ENCODE data around the gene TMEM247. TPM values are rescaled to one million over a fixed set of nuclear protein-coding genes. Genes with fewer than 3 reads are reported as not detected.

Gene TMEM247
- total RNA-seq, 1 donor: not detected

- no peak overlapping the region for H3K4me3 ChIP-seq (ENCODE audit: low read depth, low read length)
- TF ChIP-seq CTCF (IDR thresholded peaks at IDR 0.05; ENCODE audit: insufficient read depth, low read depth, low read length): no peak
- DNase-seq (ENCODE audit: low read depth): no peak
Measured at GRCh38 chr2:46508312-46508711, 28.9 kb downstream of the TMEM247 start.

- H3K4me3 ChIP-seq (ENCODE audit: low read depth, low read length): no peak overlapping the region
- no peak for DNase-seq (ENCODE audit: low read depth)
- no peak for TF ChIP-seq CTCF (IDR thresholded peaks at IDR 0.05; ENCODE audit: insufficient read depth, low read depth, low read length)
Measured at GRCh38 chr2:46508759-46509158, 29.4 kb downstream of the TMEM247 start.

- no peak for TF ChIP-seq CTCF (IDR thresholded peaks at IDR 0.05; ENCODE audit: insufficient read depth, low read depth, low read length)
- H3K4me3 ChIP-seq (ENCODE audit: low read depth, low read length): no peak overlapping the region
- no peak for DNase-seq (ENCODE audit: low read depth)
Measured at GRCh38 chr2:46509804-46510203, 30.4 kb downstream of the TMEM247 start.

- TF ChIP-seq CTCF (IDR thresholded peaks at IDR 0.05; ENCODE audit: insufficient read depth, low read depth, low read length): no peak
- no peak for DNase-seq (ENCODE audit: low read depth)
- no peak overlapping the region for H3K4me3 ChIP-seq (ENCODE audit: low read depth, low read length)
Measured at GRCh38 chr2:46510598-46511177, 31.3 kb downstream of the TMEM247 start.

- no peak overlapping the region for H3K4me3 ChIP-seq (ENCODE audit: low read depth, low read length)
- no peak for DNase-seq (ENCODE audit: low read depth)
- TF ChIP-seq CTCF (IDR thresholded peaks at IDR 0.05; ENCODE audit: insufficient read depth, low read depth, low read length): no peak
Measured at GRCh38 chr2:46512185-46512584, 32.8 kb downstream of the TMEM247 start.

- H3K4me3 ChIP-seq (ENCODE audit: low read depth, low read length): no peak overlapping the region
- no peak for TF ChIP-seq CTCF (IDR thresholded peaks at IDR 0.05; ENCODE audit: insufficient read depth, low read depth, low read length)
- DNase-seq (ENCODE audit: low read depth): no peak
Measured at GRCh38 chr2:46514738-46515137, 35.4 kb downstream of the TMEM247 start.

- no peak for DNase-seq (ENCODE audit: low read depth)
- no peak overlapping the region for H3K4me3 ChIP-seq (ENCODE audit: low read depth, low read length)
Measured at GRCh38 chr2:46517485-46517884, 38.1 kb downstream of the TMEM247 start.

More at GRCh38 chr2:46517485-46517884, 38.1 kb downstream of the TMEM247 start:
- no peak for TF ChIP-seq CTCF (IDR thresholded peaks at IDR 0.05; ENCODE audit: insufficient read depth, low read depth, low read length)

Measured in fibroblast of villous mesenchyme (primary cell).